GM18868 (cell line): ENCODE data around the gene MFSD11.
"Not testable (repeated sequence)": the region's sequence is repeated elsewhere in the genome, so short reads cannot be mapped to it uniquely, and the experiment has no call there.

Source experiments
- ATAC-seq: cut with Tn5 transposase; IDR thresholded peaks from one replicate; pipeline ENCODE4 v1.9.1; 2021; ENCODE audit warnings: mild to moderate bottlenecking, moderate library complexity; ENCODE audit not compliant: unreplicated experiment

The MFSD11 gene

GRCh38 chr17:76745785-76746184 is 7.9 kb downstream of the MFSD11 start:
- not testable (repeated sequence) for ATAC-seq

- ATAC-seq, result no peak
Observed at GRCh38 chr17:76747716-76748363, 9.9 kb downstream of the MFSD11 start.

GRCh38 chr17:76748657-76749056 is 10.7 kb downstream of the MFSD11 start:
- ATAC-seq, result no peak

- no peak for ATAC-seq
Observed at GRCh38 chr17:76751416-76751993, 13.6 kb downstream of the MFSD11 start.

GRCh38 chr17:76752006-76752405 is 14.1 kb downstream of the MFSD11 start:
- ATAC-seq, result no peak

- ATAC-seq, result no peak
Observed at GRCh38 chr17:76753061-76753961, 15.4 kb downstream of the MFSD11 start.

- ATAC-seq, result no peak
Observed at GRCh38 chr17:76755285-76755684, 17.4 kb downstream of the MFSD11 start.

- no peak for ATAC-seq
Observed at GRCh38 chr17:76757256-76757655, 19.3 kb downstream of the MFSD11 start.

- ATAC-seq, result no peak
Observed at GRCh38 chr17:76758570-76758969, 20.7 kb downstream of the MFSD11 start.

GRCh38 chr17:76772842-76773525 is 35.1 kb downstream of the MFSD11 start:
- ATAC-seq, result no peak

GRCh38 chr17:76775021-76775600 is 37.2 kb downstream of the MFSD11 start:
- ATAC-seq, result no peak

- no peak for ATAC-seq
Observed at GRCh38 chr17:76781056-76781982, 43.4 kb downstream of the MFSD11 start.

GRCh38 chr17:76783146-76783545 is 45.2 kb downstream of the MFSD11 start:
- ATAC-seq, result no peak

GRCh38 chr17:76784926-76785325 is 47.0 kb downstream of the MFSD11 start:
- no peak for ATAC-seq

GRCh38 chr17:76787866-76788265 is 49.9 kb downstream of the MFSD11 start:
- not testable (repeated sequence) for ATAC-seq

GRCh38 chr17:76789235-76789788 is 51.4 kb downstream of the MFSD11 start:
- ATAC-seq, result no peak

GRCh38 chr17:76791053-76791980 is 53.4 kb downstream of the MFSD11 start:
- ATAC-seq, result no peak

GRCh38 chr17:76792348-76792747 is 54.4 kb downstream of the MFSD11 start:
- ATAC-seq, result no peak
